Body of pancreas (tissue), 4 donors: ENCODE results near the gene IL16.

Experiments used
- CTCF ChIP-seq, 7 experiments: fragments of 450-650 bp in 4 of 7; fragments of 200-600 bp in 3 of 7; sonication (generic) in 3 of 7; IDR thresholded peaks; one replicate each; pipeline ENCODE4 v1.5.1; 2016 to 2019; ENCODE audit warnings: antibody characterized with exemption in 7 of 7
- POLR2A ChIP-seq, 3 donors: fragments of 450-650 bp; IDR thresholded peaks; one replicate each; pipeline ENCODE4 v1.6.1; 2016; ENCODE audit warnings: antibody characterized with exemption in 3 of 3, mild to moderate bottlenecking in 2 of 3

GRCh38 chr15:81347910-81348309 lies 151.2 kb downstream of the IL16 start:
- TF ChIP-seq POLR2A (IDR thresholded peaks at IDR 0.05), result no peak
- TF ChIP-seq CTCF (IDR thresholded peaks at IDR 0.05), result no peak
